Loucy (cell line): ENCODE measurements around the gene RCBTB1.
"Not testable (repeated sequence)": the region's sequence is repeated elsewhere in the genome, so short reads cannot be mapped to it uniquely, and the experiment has no call there.

Experiments
- H2AFZ ChIP-seq: fragments of 200-600 bp; sonication (generic); 2 replicates; pipeline ENCODE4 v1.6.0; 2016; ENCODE audit warnings: antibody characterized with exemption, mild to moderate bottlenecking, low read length, moderate library complexity
- H3F3A ChIP-seq: fragments of 200-600 bp; 2 replicates; pipeline ENCODE4 v1.6.0; 2016; ENCODE audit warnings: antibody characterized with exemption, low read depth, mild to moderate bottlenecking
- H3K27me3 ChIP-seq: fragments of 200-600 bp; sonication (generic); 2 replicates; pipeline ENCODE4 v1.6.1; 2014; ENCODE audit warnings: low read length, mild to moderate bottlenecking; ENCODE audit not compliant: insufficient read depth, poor library complexity, severe bottlenecking
- H3K36me3 ChIP-seq: fragments of 200-600 bp; sonication (generic); 2 replicates; pipeline ENCODE4 v1.6.1; 2016; ENCODE audit warnings: low read length; ENCODE audit not compliant: insufficient read depth
- H3K4me1 ChIP-seq: fragments of 200-600 bp; sonication (generic); 2 replicates; pipeline ENCODE4 v1.5.1; 2014; ENCODE audit warnings: low read length, mild to moderate bottlenecking; ENCODE audit not compliant: insufficient read depth, poor library complexity, severe bottlenecking
- H3K4me2 ChIP-seq: fragments of 200-600 bp; sonication (generic); 2 replicates; pipeline ENCODE4 v1.6.0; 2014; ENCODE audit warnings: antibody characterized with exemption, low read length, low read depth, mild to moderate bottlenecking; ENCODE audit not compliant: poor library complexity, severe bottlenecking
- H3K4me3 ChIP-seq: fragments of 200-600 bp; sonication (generic); 2 replicates; pipeline ENCODE4 v1.5.1; 2014; ENCODE audit warnings: low read length, mild to moderate bottlenecking, mixed read lengths; ENCODE audit not compliant: poor library complexity, severe bottlenecking
- H3K79me2 ChIP-seq: fragments of 200-600 bp; sonication (generic); 2 replicates; pipeline ENCODE4 v1.6.1; 2014; ENCODE audit warnings: low read length; ENCODE audit not compliant: insufficient read depth
- H3K9ac ChIP-seq: fragments of 200-600 bp; sonication (generic); 2 replicates; pipeline ENCODE4 v1.6.0; 2014; ENCODE audit warnings: mild to moderate bottlenecking, low read depth, low read length, moderate library complexity; ENCODE audit not compliant: poor library complexity, severe bottlenecking
- H3K9me2 ChIP-seq: fragments of 200-600 bp; sonication (generic); replicated peaks from 2 replicates; pipeline ENCODE4 v1.6.1; 2016; ENCODE audit warnings: low read depth, low read length, mixed read lengths
- H3K9me3 ChIP-seq: fragments of 200-600 bp; sonication (generic); 2 replicates; pipeline ENCODE4 v1.6.1; 2014; ENCODE audit warnings: mild to moderate bottlenecking, antibody characterized with exemption, low read length, low read depth; ENCODE audit not compliant: insufficient read depth
- H4K20me1 ChIP-seq: fragments of 200-600 bp; sonication (generic); 2 replicates; pipeline ENCODE4 v1.6.0; 2014; ENCODE audit warnings: antibody characterized with exemption, low read length, mild to moderate bottlenecking; ENCODE audit not compliant: insufficient read depth, poor library complexity, severe bottlenecking
- CTCF ChIP-seq: fragments of 200-600 bp; sonication (generic); conservative IDR thresholded peaks from 2 replicates; pipeline ENCODE4 v1.5.1; 2014; ENCODE audit warnings: mild to moderate bottlenecking, antibody characterized with exemption, low read length
- EZH2phosphoT487 ChIP-seq: fragments of 200-600 bp; IDR thresholded peaks from 2 replicates; pipeline ENCODE4 v1.6.1; 2018; ENCODE audit warnings: antibody characterized with exemption, mild to moderate bottlenecking, moderate library complexity, borderline replicate concordance

The RCBTB1 gene

GRCh38 chr13:49594576-49594975 is 9.2 kb upstream of the RCBTB1 start:
- no peaks in the 10 kb centered on the region for H3K9me2 ChIP-seq
- no peak overlapping the region for H3K9ac ChIP-seq
- no peaks in the 10 kb centered on the region for H3F3A ChIP-seq
- no peak overlapping the region for H2AFZ ChIP-seq
- TF ChIP-seq CTCF: no peak
- no peak for TF ChIP-seq EZH2phosphoT487
- H3K4me1 ChIP-seq: no peaks in the 10 kb centered on the region
- no peaks in the 10 kb centered on the region for H3K9me3 ChIP-seq
- H3K27me3 ChIP-seq: no peaks in the 10 kb centered on the region
- H3K4me3 ChIP-seq: no peak overlapping the region
- no peaks in the 10 kb centered on the region for H3K79me2 ChIP-seq
- no peaks in the 10 kb centered on the region for H3K36me3 ChIP-seq
- no peaks in the 10 kb centered on the region for H4K20me1 ChIP-seq
- no peak overlapping the region for H3K4me2 ChIP-seq

- H3K9me3 ChIP-seq, H3K9ac ChIP-seq, H3K4me3 ChIP-seq, H3K9me2 ChIP-seq, H3K79me2 ChIP-seq, H3F3A ChIP-seq, H4K20me1 ChIP-seq, H3K27me3 ChIP-seq, H3K4me1 ChIP-seq, H2AFZ ChIP-seq, H3K36me3 ChIP-seq, H3K4me2 ChIP-seq: not testable (repeated sequence)
Observed at GRCh38 chr13:49593876-49594275, 8.5 kb upstream of the RCBTB1 start.

GRCh38 chr13:49590714-49591113 is 5.4 kb upstream of the RCBTB1 start:
- H3K4me3 ChIP-seq, H3K9me3 ChIP-seq, H4K20me1 ChIP-seq, H3K79me2 ChIP-seq, H3F3A ChIP-seq, H2AFZ ChIP-seq, H3K9me2 ChIP-seq, H3K9ac ChIP-seq, H3K36me3 ChIP-seq, H3K27me3 ChIP-seq, H3K4me2 ChIP-seq: not testable (repeated sequence)
- H3K4me1 ChIP-seq: peaks cover 10% of the 10 kb centered on the region

- Histone ChIP-seq H3K4me1 (peaks cover 22% of the 10 kb centered on the region), H2AFZ (no peak overlapping the region), H3K27me3 (no peaks in the 10 kb centered on the region), H3K4me3 (no peak overlapping the region), H3K4me2 (no peak overlapping the region), H3K9me2 (no peaks in the 10 kb centered on the region), H3K36me3 (no peaks in the 10 kb centered on the region), H3K79me2 (peaks cover 22% of the 10 kb centered on the region; the same call in 1 of the 2 replicates), H4K20me1 (peaks cover 6% of the 10 kb centered on the region), H3K9ac (no peak overlapping the region), H3K9me3 (no peaks in the 10 kb centered on the region), H3F3A (no peaks in the 10 kb centered on the region)
- TF ChIP-seq CTCF: no peak
- no peak for TF ChIP-seq EZH2phosphoT487
Observed at GRCh38 chr13:49587311-49587847, 2.0 kb upstream of the RCBTB1 start.
